HG03159 (cell line): Measurements from ENCODE around the gene SPACA5.
A peak's percentile ranks its signal among the peaks of the same experiment; 100 is the strongest.
"Not testable (repeated sequence)": the region's sequence is repeated elsewhere in the genome, so short reads cannot be mapped to it uniquely, and the experiment has no call there.

Source experiments
- ATAC-seq: cut with Tn5 transposase; IDR thresholded peaks from one replicate; pipeline ENCODE4 v1.9.1; 2021; ENCODE audit warnings: mild to moderate bottlenecking, moderate library complexity; ENCODE audit not compliant: unreplicated experiment

SPACA5 gene

GRCh38 chrX:48021026-48021900, 14.5 kb downstream of the SPACA5 start:
- peak; percentile 65 for ATAC-seq

- ATAC-seq: no peak
Measured at GRCh38 chrX:48022100-48022499, 15.3 kb downstream of the SPACA5 start.

- no peak for ATAC-seq
Measured at GRCh38 chrX:48022738-48023137, 15.9 kb downstream of the SPACA5 start.

- no peak for ATAC-seq
Measured at GRCh38 chrX:48025561-48025960, 18.8 kb downstream of the SPACA5 start.

GRCh38 chrX:48027545-48027944, 20.8 kb downstream of the SPACA5 start:
- not testable (repeated sequence) for ATAC-seq

- no peak for ATAC-seq
Measured at GRCh38 chrX:48028091-48028490, 21.3 kb downstream of the SPACA5 start.

- ATAC-seq: no peak
Measured at GRCh38 chrX:48030237-48030636, 23.4 kb downstream of the SPACA5 start.

GRCh38 chrX:48030641-48031173, 23.9 kb downstream of the SPACA5 start:
- ATAC-seq: not testable (repeated sequence)

GRCh38 chrX:48035891-48036290, 29.1 kb downstream of the SPACA5 start:
- ATAC-seq: no peak

- ATAC-seq: no peak
Measured at GRCh38 chrX:48043056-48043455, 36.3 kb downstream of the SPACA5 start.

- no peak for ATAC-seq
Measured at GRCh38 chrX:48045410-48046311, 38.9 kb downstream of the SPACA5 start.

- ATAC-seq: no peak
Measured at GRCh38 chrX:48046846-48047245, 40.1 kb downstream of the SPACA5 start.

GRCh38 chrX:48058621-48059295, 52.0 kb downstream of the SPACA5 start:
- ATAC-seq: no peak

- ATAC-seq: no peak
Measured at GRCh38 chrX:48059296-48059639, 52.5 kb downstream of the SPACA5 start.
